Stimulated activated CD8-positive, alpha-beta memory T cell treated with anti-CD3 and anti-CD28 coated beads, Interleukin-4, amount 100 ng/mL, for 24 hours (primary cell): ENCODE measurements around the gene IGF1R.

Source experiments
- DNase-seq: peaks from one replicate; pipeline ENCODE4 v3.0.0-alpha.2; 2020; ENCODE audit warnings: low read depth

IGF1R gene

GRCh38 chr15:98776607-98777281, 128.4 kb downstream of the IGF1R start:
- DNase-seq: peak; percentile 20

- no peak for DNase-seq
These were observed 129.1 kb downstream of the IGF1R start for GRCh38 chr15:98777426-98777825.

- DNase-seq: no peak
These were observed 130.1 kb downstream of the IGF1R start for GRCh38 chr15:98778263-98778959.

- no peak for DNase-seq
These were observed 130.6 kb downstream of the IGF1R start for GRCh38 chr15:98778960-98779359.

GRCh38 chr15:98779463-98780071, 131.2 kb downstream of the IGF1R start:
- peak; percentile 62 for DNase-seq

- DNase-seq: no peak
These were observed 133.5 kb downstream of the IGF1R start for GRCh38 chr15:98781838-98782237.

GRCh38 chr15:98782801-98783200, 134.5 kb downstream of the IGF1R start:
- DNase-seq: no peak

GRCh38 chr15:98785431-98785806, 137.1 kb downstream of the IGF1R start:
- DNase-seq: no peak

GRCh38 chr15:98785807-98786621, 137.7 kb downstream of the IGF1R start:
- DNase-seq: no peak

GRCh38 chr15:98786717-98787116, 138.4 kb downstream of the IGF1R start:
- DNase-seq: no peak

GRCh38 chr15:98787194-98787593, 138.9 kb downstream of the IGF1R start:
- no peak for DNase-seq

GRCh38 chr15:98787936-98788757, 139.8 kb downstream of the IGF1R start:
- no peak for DNase-seq

- DNase-seq: no peak
These were observed 140.7 kb downstream of the IGF1R start for GRCh38 chr15:98789020-98789419.

GRCh38 chr15:98790270-98790669, 141.9 kb downstream of the IGF1R start:
- DNase-seq: no peak

- no peak for DNase-seq
These were observed 142.8 kb downstream of the IGF1R start for GRCh38 chr15:98791046-98791701.

- DNase-seq: no peak
These were observed 143.8 kb downstream of the IGF1R start for GRCh38 chr15:98792117-98792516.

GRCh38 chr15:98794211-98794610, 145.9 kb downstream of the IGF1R start:
- no peak for DNase-seq

- no peak for DNase-seq
These were observed 146.4 kb downstream of the IGF1R start for GRCh38 chr15:98794748-98795147.

GRCh38 chr15:98795980-98796379, 147.6 kb downstream of the IGF1R start:
- DNase-seq: no peak

- no peak for DNase-seq
These were observed 148.5 kb downstream of the IGF1R start for GRCh38 chr15:98796685-98797357.
